Fibroblast of skin of abdomen (primary cell): Measurements from ENCODE around the gene PVR.
"Not testable (repeated sequence)": the region's sequence is repeated elsewhere in the genome, so short reads cannot be mapped to it uniquely, and the experiment has no call there.

Source experiments
- DNase-seq: peaks from one replicate; pipeline ENCODE4 v3.0.0-alpha.2; 2013

PVR gene

GRCh38 chr19:44646049-44646416, 2.3 kb downstream of the PVR start:
- no peak for DNase-seq

- DNase-seq, result no peak
Measured at GRCh38 chr19:44647144-44647543, 3.4 kb downstream of the PVR start.

- DNase-seq, result peak; percentile 41
Measured at GRCh38 chr19:44648631-44649251, 5.0 kb downstream of the PVR start.

GRCh38 chr19:44649578-44650145, 6.0 kb downstream of the PVR start:
- no peak for DNase-seq

- no peak for DNase-seq
Measured at GRCh38 chr19:44653343-44653742, 9.6 kb downstream of the PVR start.

GRCh38 chr19:44653977-44654774, 10.5 kb downstream of the PVR start:
- DNase-seq, result peak; percentile 50

- peak; percentile 78 for DNase-seq
Measured at GRCh38 chr19:44657211-44657921, 13.7 kb downstream of the PVR start.

- DNase-seq, result no peak
Measured at GRCh38 chr19:44658069-44658733, 14.5 kb downstream of the PVR start.

GRCh38 chr19:44660081-44660480, 16.4 kb downstream of the PVR start:
- no peak for DNase-seq

GRCh38 chr19:44661205-44661604, 17.5 kb downstream of the PVR start:
- DNase-seq, result no peak

GRCh38 chr19:44661904-44662303, 18.2 kb downstream of the PVR start:
- no peak for DNase-seq

GRCh38 chr19:44662691-44663385, 19.1 kb downstream of the PVR start:
- DNase-seq, result peak; percentile 50

- DNase-seq, result no peak
Measured at GRCh38 chr19:44663996-44664395, 20.3 kb downstream of the PVR start.

GRCh38 chr19:44664976-44665375, 21.3 kb downstream of the PVR start:
- no peak for DNase-seq

- DNase-seq, result no peak
Measured at GRCh38 chr19:44666852-44667556, 23.3 kb downstream of the PVR start.

- DNase-seq, result no peak
Measured at GRCh38 chr19:44668985-44669764, 25.5 kb downstream of the PVR start.

GRCh38 chr19:44670027-44670426, 26.3 kb downstream of the PVR start:
- DNase-seq, result not testable (repeated sequence)

GRCh38 chr19:44671400-44671799, 27.7 kb downstream of the PVR start, which contains the start of gene CEACAM19:
Gene CEACAM19 (plus strand): TSS chr19:44671482. CDS start chr19:44671932, 450 bp downstream.
- no peak for DNase-seq

- DNase-seq, result no peak
Measured at GRCh38 chr19:44672226-44672625, 28.5 kb downstream of the PVR start.

- DNase-seq, result no peak
Measured at GRCh38 chr19:44673510-44673909, 29.8 kb downstream of the PVR start.
